CD4-positive, alpha-beta memory T cell (primary cell): Measurements from ENCODE around the gene ETV6. TPM values are rescaled to one million over a fixed set of nuclear protein-coding genes. Genes with fewer than 3 reads are reported as not detected.

Experiments used
- CTCF ChIA-PET: fragments of 350-600 bp; sonication (Branson Sonifier 250); formaldehyde crosslinking; loops from one replicate; lab custom pipeline; 2021; ENCODE audit warnings: inconsistent platforms; ENCODE audit not compliant: partially characterized antibody; lab: Charles Lee
- POLR2A ChIA-PET: fragments of 350-600 bp; sonication (Branson Sonifier 250); formaldehyde crosslinking; loops from one replicate; lab custom pipeline; 2021; ENCODE audit not compliant: partially characterized antibody; lab: Charles Lee
- DNase-seq, 5 donors: peaks; one replicate each; pipeline versions ENCODE4 v3.0.0 to v3.0.0-alpha.2; 2020 to 2022; ENCODE audit warnings: mixed read lengths in 1 of 5
- H3K27ac ChIP-seq: one replicate; pipeline ENCODE4 v1.7.0; 2013; ENCODE audit warnings: low read depth, low read length
- H3K27me3 ChIP-seq: 2 replicates; pipeline ENCODE4 v1.7.0; 2013; ENCODE audit warnings: mild to moderate bottlenecking, low read length, moderate library complexity; ENCODE audit not compliant: insufficient read depth
- H3K36me3 ChIP-seq: 2 replicates; pipeline ENCODE4 v1.7.0; 2013; ENCODE audit warnings: mild to moderate bottlenecking, low read length, moderate library complexity; ENCODE audit not compliant: insufficient read depth
- H3K4me1 ChIP-seq: 2 replicates; pipeline ENCODE4 v1.7.0; 2013; ENCODE audit warnings: mild to moderate bottlenecking, low read length, moderate library complexity; ENCODE audit not compliant: insufficient read depth
- H3K4me3 ChIP-seq, 2 donors: one replicate each; pipeline ENCODE4 v1.7.0; 2013; ENCODE audit warnings: low read length in 2 of 2, mild to moderate bottlenecking in 1 of 2
- H3K9me3 ChIP-seq, 2 donors: one replicate each; pipeline ENCODE4 v1.7.0; 2013; ENCODE audit warnings: low read length in 2 of 2, control low read depth in 1 of 2; ENCODE audit not compliant: control insufficient read depth in 1 of 2
- H3K27ac Mint-ChIP-seq, 7 donors: one replicate each; pipeline ENCODE4 v1.8.0; 2020 to 2021; ENCODE audit warnings: mixed read lengths in 7 of 7, mild to moderate bottlenecking in 6 of 7, inconsistent platforms in 3 of 7, moderate library complexity in 3 of 7
- H3K27me3 Mint-ChIP-seq, 2 donors: one replicate each; pipeline ENCODE4 v1.8.0; 2020 to 2021; ENCODE audit warnings: mixed read lengths in 2 of 2
- H3K36me3 Mint-ChIP-seq, 2 donors: one replicate each; pipeline ENCODE4 v1.8.0; 2020 to 2021; ENCODE audit warnings: mixed read lengths in 2 of 2, inconsistent platforms in 1 of 2, mild to moderate bottlenecking in 1 of 2
- H3K4me1 Mint-ChIP-seq, 4 donors: one replicate each; pipeline ENCODE4 v1.8.0; 2020 to 2021; ENCODE audit warnings: mixed read lengths in 4 of 4, mild to moderate bottlenecking in 1 of 4
- H3K4me3 Mint-ChIP-seq, 8 donors: one replicate each; pipeline ENCODE4 v1.8.0; 2020 to 2021; ENCODE audit warnings: mixed read lengths in 8 of 8, mild to moderate bottlenecking in 7 of 8, moderate library complexity in 6 of 8, inconsistent platforms in 3 of 8
- H3K9me3 Mint-ChIP-seq, 8 donors: one replicate each; pipeline ENCODE4 v1.8.0; 2020 to 2021; ENCODE audit warnings: mixed read lengths in 8 of 8, mild to moderate bottlenecking in 5 of 8, inconsistent platforms in 3 of 8, moderate library complexity in 1 of 8
- intact Hi-C: fragments of 100-400 bp; cut with micrococcal nuclease; formaldehyde crosslinking; loops from one replicate; pipeline ENCODE4 v1.15.1; 2023
- polyA plus RNA-seq, 2 donors: library from polyadenylated mRNA; unstranded; fragments of 300-500 nt; fragmentation: Illumina TruSeq; gene quantifications; one replicate each; pipeline ENCODE4 v1.2.3, GENCODE V29; 2021
- total RNA-seq, 2 experiments: library from RNA; stranded (reverse); gene quantifications; one replicate each; pipeline ENCODE4 v1.2.3, GENCODE V29; 2021

ETV6 gene
- total and polyA plus RNA-seq, 4 experiments from 2014 or later: 3.3 to 43.9 (median 25.7) TPM

GRCh38 chr12:11859705-11860425 lies 210.4 kb downstream of the ETV6 start:
- peaks cover 78 to 83% of the 10 kb centered on the region in 2 donors for H3K36me3 Mint-ChIP-seq

GRCh38 chr12:11861155-11861863 lies 211.8 kb downstream of the ETV6 start:
- intact Hi-C loops: no loop called here
- ChIA-PET POLR2A (no interaction called here), CTCF (interaction anchor here (1.7 kb wide), 1 partner anchor 8 kb away, joined by 3 read pairs; no protein-coding TSS in a partner anchor)
- Mint-ChIP-seq H3K27me3 (no peaks in the 10 kb centered on the region), H3K4me3 (no peak overlapping the region), H3K36me3 (peaks cover 76 to 86% of the 10 kb centered on the region in 2 donors), H3K9me3 (peaks cover 0 to 14% (median 8%) of the 10 kb centered on the region in 8 donors), H3K27ac (peak overlapping the region in 4 of 7 donors; percentile 30 to 52 (median 48)), H3K4me1 (peaks cover 10 to 31% (median 23%) of the 10 kb centered on the region in 4 donors)
- no peaks in the 10 kb centered on the region for H3K27me3 ChIP-seq
- H3K9me3 ChIP-seq: peaks cover 1 to 6% of the 10 kb centered on the region in 2 donors
- H3K4me3 ChIP-seq: no peak overlapping the region
- peaks cover 16% of the 10 kb centered on the region for H3K4me1 ChIP-seq
- H3K36me3 ChIP-seq: peaks cover 22% of the 10 kb centered on the region
- DNase-seq: no peak
- no peak overlapping the region for H3K27ac ChIP-seq

More at GRCh38 chr12:11859705-11860425, 210.4 kb downstream of the ETV6 start:
- Histone ChIP-seq H3K36me3 (peaks cover 22% of the 10 kb centered on the region), H3K27me3 (no peaks in the 10 kb centered on the region), H3K27ac (no peak overlapping the region), H3K4me1 (peaks cover 16% of the 10 kb centered on the region), H3K9me3 (no peaks in the 10 kb centered on the region), H3K4me3 (no peak overlapping the region)
- DNase-seq: no peak
- POLR2A ChIA-PET: no interaction called here
- no peaks in the 10 kb centered on the region for H3K27me3 Mint-ChIP-seq
- H3K9me3 Mint-ChIP-seq: peaks cover 0 to 8% (median under 1%) of the 10 kb centered on the region in 8 donors
- CTCF ChIA-PET: no interaction called here
- H3K4me3 Mint-ChIP-seq: no peak overlapping the region
- H3K27ac Mint-ChIP-seq: peak overlapping the region in 5 of 7 donors; percentile 7 to 59 (median 52)
- peaks cover 17 to 40% (median 30%) of the 10 kb centered on the region in 4 donors for H3K4me1 Mint-ChIP-seq
- intact Hi-C loops: no loop called here

- Histone ChIP-seq H3K27me3 (no peaks in the 10 kb centered on the region), H3K36me3 (peaks cover 22% of the 10 kb centered on the region), H3K4me1 (peaks cover 16% of the 10 kb centered on the region), H3K27ac (no peak overlapping the region), H3K4me3 (no peak overlapping the region), H3K9me3 (peaks cover 5 to 6% of the 10 kb centered on the region in 2 donors)
- intact Hi-C loops: no loop called here
- no peak overlapping the region for H3K4me3 Mint-ChIP-seq
- H3K27me3 Mint-ChIP-seq: no peaks in the 10 kb centered on the region
- peaks cover 0 to 22% (median 12%) of the 10 kb centered on the region in 8 donors for H3K9me3 Mint-ChIP-seq
- CTCF ChIA-PET: interaction anchor here (1.7 kb wide), 1 partner anchor 9 kb away, joined by 3 read pairs; no protein-coding TSS in a partner anchor
- DNase-seq: no peak
- peaks cover 9 to 36% (median 22%) of the 10 kb centered on the region in 4 donors for H3K4me1 Mint-ChIP-seq
- peak overlapping the region in 4 of 7 donors; percentile 2 to 31 (median 24) for H3K27ac Mint-ChIP-seq
- H3K36me3 Mint-ChIP-seq: peaks cover 76 to 88% of the 10 kb centered on the region in 2 donors
- POLR2A ChIA-PET: no interaction called here
These were observed 212.6 kb downstream of the ETV6 start for GRCh38 chr12:11861864-11862600.

GRCh38 chr12:11862798-11863197 lies 213.3 kb downstream of the ETV6 start:
- POLR2A ChIA-PET: no interaction called here
- H3K36me3 Mint-ChIP-seq: peaks cover 74 to 91% of the 10 kb centered on the region in 2 donors
- Histone ChIP-seq H3K9me3 (peaks cover 5 to 6% of the 10 kb centered on the region in 2 donors), H3K36me3 (peaks cover 22% of the 10 kb centered on the region), H3K4me1 (peaks cover 16% of the 10 kb centered on the region), H3K27me3 (no peaks in the 10 kb centered on the region), H3K27ac (no peak overlapping the region), H3K4me3 (no peak overlapping the region)
- intact Hi-C loops: no loop called here
- peaks cover 0 to 23% (median 12%) of the 10 kb centered on the region in 8 donors for H3K9me3 Mint-ChIP-seq
- CTCF ChIA-PET: interaction anchor here (1.7 kb wide), 1 partner anchor 10 kb away, joined by 3 read pairs; no protein-coding TSS in a partner anchor
- no peaks in the 10 kb centered on the region for H3K27me3 Mint-ChIP-seq
- peak overlapping the region in 2 of 7 donors; percentile 27 to 31 for H3K27ac Mint-ChIP-seq
- DNase-seq: no peak
- peaks cover 9 to 38% (median 22%) of the 10 kb centered on the region in 4 donors for H3K4me1 Mint-ChIP-seq
- H3K4me3 Mint-ChIP-seq: no peak overlapping the region

GRCh38 chr12:11863478-11863906 lies 214.0 kb downstream of the ETV6 start:
- DNase-seq: no peak
- intact Hi-C loops: no loop called here
- ChIA-PET POLR2A (no interaction called here), CTCF (interaction anchor here (1.0 kb wide), 1 partner anchor 9 kb away, joined by 3 read pairs; no protein-coding TSS in a partner anchor)
- Mint-ChIP-seq H3K27ac (peak overlapping the region in 3 of 7 donors; percentile 52 to 80 (median 77)), H3K27me3 (no peaks in the 10 kb centered on the region), H3K9me3 (peaks cover 0 to 23% (median 12%) of the 10 kb centered on the region in 8 donors), H3K4me3 (no peak overlapping the region), H3K36me3 (peaks cover 72 to 89% of the 10 kb centered on the region in 2 donors), H3K4me1 (peaks cover 9 to 36% (median 22%) of the 10 kb centered on the region in 4 donors)
- Histone ChIP-seq H3K4me1 (peaks cover 16% of the 10 kb centered on the region), H3K4me3 (no peak overlapping the region), H3K27me3 (no peaks in the 10 kb centered on the region), H3K9me3 (peaks cover 5 to 6% of the 10 kb centered on the region in 2 donors), H3K27ac (no peak overlapping the region), H3K36me3 (peaks cover 22% of the 10 kb centered on the region)

GRCh38 chr12:11863988-11864387 lies 214.5 kb downstream of the ETV6 start:
- Mint-ChIP-seq H3K36me3 (peaks cover 68 to 85% of the 10 kb centered on the region in 2 donors), H3K9me3 (peaks cover 0 to 23% (median 12%) of the 10 kb centered on the region in 8 donors), H3K27me3 (no peaks in the 10 kb centered on the region), H3K4me1 (peaks cover 9 to 33% (median 22%) of the 10 kb centered on the region in 4 donors), H3K4me3 (no peak overlapping the region), H3K27ac (peak overlapping the region in 2 of 7 donors; percentile 64 to 77)
- H3K27me3 ChIP-seq: no peaks in the 10 kb centered on the region
- no peak overlapping the region for H3K4me3 ChIP-seq
- H3K4me1 ChIP-seq: peaks cover 16% of the 10 kb centered on the region
- H3K36me3 ChIP-seq: peaks cover 22% of the 10 kb centered on the region
- POLR2A ChIA-PET: no interaction called here
- no peak overlapping the region for H3K27ac ChIP-seq
- DNase-seq: no peak
- CTCF ChIA-PET: interaction anchor here (1.0 kb wide), 1 partner anchor 10 kb away, joined by 3 read pairs; no protein-coding TSS in a partner anchor
- intact Hi-C loops: no loop called here
- peaks cover 5 to 6% of the 10 kb centered on the region in 2 donors for H3K9me3 ChIP-seq
